Fibroblast of skin of right biceps (primary cell): Measurements from ENCODE around the gene MYO3B.
"Not testable (repeated sequence)": the region's sequence is repeated elsewhere in the genome, so short reads cannot be mapped to it uniquely, and the experiment has no call there.

Source experiments
- DNase-seq: peaks from one replicate; pipeline ENCODE4 v3.0.0-alpha.2; 2013

The MYO3B gene

GRCh38 chr2:170656669-170657068 is 478.7 kb downstream of the MYO3B start:
- DNase-seq: no peak

DNA sequence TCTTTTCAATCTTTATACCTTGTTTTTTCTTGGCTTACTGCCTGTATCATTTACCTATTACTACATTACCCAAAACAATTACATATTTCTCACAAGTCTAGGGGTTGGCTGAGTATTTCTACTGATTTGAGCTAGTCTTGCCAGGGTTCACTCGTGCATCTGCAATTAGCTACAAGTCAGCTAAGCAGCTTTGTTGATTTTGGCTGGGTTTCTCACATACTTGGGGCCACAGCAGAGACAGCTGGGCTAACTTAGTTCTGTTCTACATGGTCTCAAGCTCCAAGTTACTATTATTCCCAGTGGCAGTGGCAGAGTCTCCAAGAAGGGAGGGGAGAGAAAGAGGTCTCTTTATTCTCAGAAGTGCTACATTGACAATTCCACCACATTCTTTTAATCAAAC is 482.5 kb downstream of the MYO3B start:
- DNase-seq: peak; percentile 32

DNA sequence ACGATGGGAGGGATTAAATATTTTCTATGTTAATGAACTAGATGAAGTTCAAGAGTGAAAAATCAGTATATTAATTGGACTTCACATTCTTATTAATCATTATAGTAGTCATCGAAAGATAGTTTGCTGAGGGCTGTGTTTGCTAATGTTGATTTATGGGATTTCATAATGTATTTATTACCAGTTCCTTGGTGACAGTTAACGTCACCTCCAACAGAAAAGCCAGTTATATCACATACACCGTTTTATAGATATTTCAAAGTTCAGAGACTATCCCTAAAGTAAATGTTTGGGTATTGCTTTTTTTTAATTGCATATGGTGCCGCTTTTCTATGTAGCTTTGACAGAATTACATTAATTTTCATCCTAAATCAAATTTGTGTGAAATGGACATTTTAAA is 487.8 kb downstream of the MYO3B start:
- DNase-seq: no peak

GRCh38 chr2:170669909-170670308 is 492.0 kb downstream of the MYO3B start:
- DNase-seq: no peak

DNA sequence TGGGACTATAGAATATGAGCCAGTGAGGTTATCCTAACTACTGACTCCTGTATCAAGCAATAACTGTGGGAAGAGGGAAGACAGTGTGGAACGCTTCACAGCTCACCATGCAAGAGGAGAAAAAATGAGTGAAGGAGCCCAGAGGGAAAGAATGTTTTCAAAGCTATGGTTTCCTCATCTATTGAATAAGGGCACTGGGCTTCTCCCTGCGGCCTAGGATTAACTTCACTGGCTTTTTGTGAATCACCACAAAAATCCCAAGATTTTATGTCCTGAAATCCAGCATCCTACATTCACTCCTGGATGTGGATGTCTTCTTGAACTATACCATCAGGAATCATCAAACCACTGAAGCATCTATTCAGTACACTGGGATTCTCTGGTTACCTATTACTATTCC is 492.7 kb downstream of the MYO3B start:
- DNase-seq: no peak

GRCh38 chr2:170671079-170671478 is 493.1 kb downstream of the MYO3B start:
- no peak for DNase-seq

DNA sequence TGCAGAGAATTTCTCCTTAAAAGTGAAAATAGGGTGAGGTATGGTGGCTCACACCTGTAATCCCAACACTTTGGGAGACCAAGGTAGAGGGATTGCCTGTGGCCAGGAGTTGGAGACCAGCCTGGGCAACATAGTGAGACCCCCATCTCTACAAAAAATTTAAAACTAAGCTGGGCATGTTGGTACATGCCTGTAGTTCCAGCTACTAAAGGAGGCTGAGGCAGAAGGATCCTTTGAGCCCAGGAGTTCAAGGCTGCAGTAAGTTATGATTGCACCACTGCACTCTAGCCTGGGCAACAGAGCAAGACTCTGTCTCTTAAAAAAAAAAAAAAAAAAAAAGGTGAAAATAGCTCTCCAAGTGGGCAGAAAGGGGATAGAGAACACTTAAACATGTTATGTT is 496.3 kb downstream of the MYO3B start:
- DNase-seq: not testable (repeated sequence)

GRCh38 chr2:170675701-170676100 is 497.8 kb downstream of the MYO3B start:
- DNase-seq: no peak

DNA sequence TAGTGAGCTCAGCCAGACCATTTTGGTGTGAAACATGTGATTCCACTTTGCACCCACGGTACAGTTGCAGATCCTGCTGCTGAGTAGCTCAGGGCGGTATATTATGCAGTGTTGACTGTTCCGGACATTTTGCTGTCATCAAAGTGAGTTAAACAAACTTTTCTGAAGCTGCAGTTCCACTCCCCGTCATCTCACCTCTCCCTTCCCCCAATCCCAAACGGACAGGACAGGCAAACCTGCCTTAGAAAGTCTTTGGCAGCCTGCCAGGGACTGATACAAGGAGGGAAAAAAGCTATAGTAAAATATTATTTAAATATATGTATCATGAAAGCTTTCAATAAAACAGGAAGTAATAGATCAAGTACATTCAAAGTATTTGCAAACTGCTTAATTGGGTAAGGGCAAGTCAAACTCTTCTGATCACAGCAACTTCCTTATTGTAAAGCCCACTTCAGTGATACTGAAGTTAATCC is 501.7 kb downstream of the MYO3B start:
- DNase-seq: no peak

- DNase-seq: no peak
Observed at GRCh38 chr2:170680172-170680941, 502.4 kb downstream of the MYO3B start.

DNA sequence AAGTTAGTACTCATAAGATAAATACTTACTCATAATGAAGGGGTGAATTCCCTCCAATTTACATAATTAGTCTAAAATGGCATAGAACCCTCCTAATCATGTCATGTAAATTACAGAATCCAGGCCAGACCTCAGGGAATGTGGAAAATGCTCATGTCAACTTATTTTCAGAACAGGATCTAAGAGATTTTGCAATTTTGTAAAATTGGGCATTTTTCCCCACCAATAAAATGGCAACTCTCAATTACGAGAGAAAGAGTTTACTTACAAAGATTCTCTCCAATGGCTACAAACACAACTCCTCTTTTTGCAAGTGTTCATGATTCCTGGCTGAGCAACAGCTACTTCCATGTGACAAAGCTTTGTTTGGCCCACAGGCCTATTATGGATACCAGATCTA is 503.4 kb downstream of the MYO3B start:
- DNase-seq: no peak

- DNase-seq: no peak
Observed at GRCh38 chr2:170685591-170685990, 507.6 kb downstream of the MYO3B start.

DNA sequence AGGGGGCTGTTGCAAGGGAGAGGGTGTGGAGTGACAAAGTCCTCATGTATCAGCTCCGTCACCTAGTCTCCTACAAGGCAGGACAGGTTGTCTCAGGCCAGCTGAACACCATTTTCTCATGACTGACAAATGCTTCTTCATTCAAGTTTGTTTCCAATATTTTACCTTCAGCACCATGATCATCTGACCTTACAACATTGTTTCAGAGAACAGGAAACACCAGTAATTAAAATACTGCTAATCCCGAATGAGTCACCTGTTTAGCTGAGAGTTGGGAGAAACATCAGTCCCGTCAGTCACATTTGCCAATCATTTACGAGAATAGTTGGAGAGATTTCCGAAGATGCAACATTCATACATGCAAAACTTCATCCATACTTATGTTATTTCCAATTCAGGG is 511.5 kb downstream of the MYO3B start:
- DNase-seq: no peak

- no peak for DNase-seq
Observed at GRCh38 chr2:170690640-170691039, 512.7 kb downstream of the MYO3B start.

DNA sequence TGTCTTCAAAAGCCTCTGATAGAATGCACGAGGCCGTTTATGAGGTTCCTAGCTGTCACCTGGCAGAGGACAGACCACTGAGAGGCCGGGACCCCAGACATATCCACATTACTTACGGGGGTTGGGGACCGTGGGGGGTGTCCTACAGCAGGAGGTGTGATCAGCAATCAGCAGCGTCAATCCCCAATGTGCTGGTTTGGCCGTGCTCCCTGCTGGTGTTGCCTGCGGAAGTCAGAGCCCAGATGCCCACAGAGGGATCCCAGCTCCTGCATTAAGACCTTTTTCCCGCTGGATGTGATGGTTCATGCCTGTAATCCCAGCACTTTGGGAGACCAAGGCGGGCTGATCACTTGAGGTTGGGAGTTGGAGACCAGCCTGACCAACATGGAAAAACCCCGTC is 516.4 kb downstream of the MYO3B start:
- no peak for DNase-seq

GRCh38 chr2:170695521-170696410 is 517.8 kb downstream of the MYO3B start:
- no peak for DNase-seq

DNA sequence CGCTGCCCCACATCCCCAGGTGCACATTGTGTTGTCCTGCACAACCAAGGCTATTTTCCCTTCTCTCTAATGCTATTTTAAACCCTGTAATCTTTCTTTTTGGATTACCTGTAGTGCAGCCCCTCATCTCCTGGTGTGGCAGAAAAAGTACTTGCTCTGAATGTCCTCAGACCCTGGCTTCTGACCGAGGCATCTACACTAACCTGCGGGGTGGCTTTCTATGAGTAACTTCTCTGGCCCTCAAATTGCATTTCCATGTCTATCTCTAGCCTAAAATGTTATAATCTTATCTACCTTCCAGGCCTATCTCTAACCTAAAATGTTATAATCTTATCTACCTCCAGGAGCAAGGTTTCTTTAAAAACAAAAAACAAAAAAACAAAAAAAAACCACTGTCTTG is 519.0 kb downstream of the MYO3B start:
- no peak for DNase-seq

- no peak for DNase-seq
Observed at GRCh38 chr2:170701011-170701410, 523.1 kb downstream of the MYO3B start.

DNA sequence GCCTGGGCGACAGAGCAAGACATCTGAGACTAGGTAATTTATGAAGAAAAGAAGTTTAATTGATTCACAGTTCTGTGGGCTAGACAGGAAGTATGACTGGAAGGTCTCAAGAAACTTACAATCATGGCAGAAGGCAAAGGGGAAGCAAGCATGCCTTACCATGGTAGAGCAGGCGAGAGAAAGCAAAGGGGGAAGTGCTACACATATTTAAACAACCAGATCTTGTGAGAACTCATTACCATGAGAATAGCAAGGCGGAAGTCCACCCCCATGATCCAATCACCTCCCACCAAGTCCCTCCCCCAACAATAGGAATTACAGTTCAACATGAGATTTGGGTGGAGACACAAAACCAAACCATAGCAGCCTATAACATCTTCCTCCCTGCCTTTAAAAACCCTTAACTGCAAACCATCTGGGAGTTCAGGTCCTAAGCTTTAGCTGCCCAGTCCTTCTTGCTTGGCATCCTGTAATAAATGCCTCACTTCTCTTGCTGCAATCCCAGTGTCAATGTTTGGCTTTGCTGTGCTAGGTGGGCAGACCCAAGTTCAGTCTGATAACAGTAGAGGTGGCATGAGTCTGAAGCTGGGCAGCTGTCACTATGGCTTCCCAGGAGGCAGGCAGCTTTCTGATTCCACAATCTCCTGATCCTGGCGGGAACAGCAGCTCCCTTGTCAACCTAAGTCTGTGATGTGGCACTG is 526.0 kb downstream of the MYO3B start:
- no peak for DNase-seq
